HG03060 (cell line): ENCODE data around the gene DUSP7.

ENCODE experiments used
- ATAC-seq: cut with Tn5 transposase; IDR thresholded peaks from one replicate; pipeline ENCODE4 v1.9.1; 2021; ENCODE audit warnings: low read depth, moderate number of reproducible peaks; ENCODE audit not compliant: unreplicated experiment

The DUSP7 gene

DNA sequence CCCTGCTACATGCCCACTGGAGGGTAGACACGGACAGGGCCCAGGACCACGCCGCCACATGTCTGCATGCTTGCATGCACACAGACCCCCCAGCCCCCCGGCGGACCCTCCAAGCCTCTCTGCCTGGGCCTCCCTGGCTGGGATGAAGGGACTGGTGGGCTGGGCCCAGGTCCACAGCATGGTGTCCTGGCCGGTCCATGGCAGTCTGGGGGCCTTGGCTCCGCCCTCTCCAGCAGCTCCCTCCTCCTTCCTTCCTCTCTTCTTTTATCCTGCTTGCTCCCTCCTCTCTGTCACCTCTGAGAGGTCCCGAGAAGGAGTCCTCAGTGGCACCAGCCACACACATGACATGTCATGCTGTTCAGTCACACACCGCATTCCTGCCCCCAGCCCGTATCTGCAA lies 24.5 kb downstream of the DUSP7 start:
- no peak for ATAC-seq

DNA sequence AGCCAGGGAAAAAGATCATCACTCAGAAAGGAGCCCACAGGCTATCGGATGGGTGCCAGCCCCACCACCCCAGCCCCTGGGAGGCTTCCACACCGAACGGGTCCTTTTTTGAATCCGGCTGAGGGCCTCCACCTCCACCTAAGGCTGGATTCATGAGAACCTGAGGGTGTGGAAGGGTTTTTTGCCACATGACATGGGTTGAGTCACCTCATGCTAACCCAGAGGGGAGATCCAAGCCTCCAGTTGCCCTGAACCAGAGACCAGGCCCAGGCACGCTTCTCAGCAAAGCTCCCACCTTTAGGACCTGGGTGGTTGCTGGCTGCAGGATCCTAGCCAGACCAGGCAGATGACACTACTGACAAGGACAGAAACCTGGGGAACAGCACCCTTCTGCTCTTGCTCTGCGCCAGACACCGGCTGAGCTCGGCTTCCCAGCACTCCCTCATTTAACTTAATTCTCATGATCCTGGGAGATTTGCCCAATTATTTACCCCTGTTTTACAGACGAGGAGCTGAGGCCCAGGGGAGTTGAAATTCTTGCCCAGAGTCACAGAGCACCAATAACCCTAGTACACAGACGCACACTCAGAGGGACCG lies 25.6 kb downstream of the DUSP7 start:
- ATAC-seq: no peak

DNA sequence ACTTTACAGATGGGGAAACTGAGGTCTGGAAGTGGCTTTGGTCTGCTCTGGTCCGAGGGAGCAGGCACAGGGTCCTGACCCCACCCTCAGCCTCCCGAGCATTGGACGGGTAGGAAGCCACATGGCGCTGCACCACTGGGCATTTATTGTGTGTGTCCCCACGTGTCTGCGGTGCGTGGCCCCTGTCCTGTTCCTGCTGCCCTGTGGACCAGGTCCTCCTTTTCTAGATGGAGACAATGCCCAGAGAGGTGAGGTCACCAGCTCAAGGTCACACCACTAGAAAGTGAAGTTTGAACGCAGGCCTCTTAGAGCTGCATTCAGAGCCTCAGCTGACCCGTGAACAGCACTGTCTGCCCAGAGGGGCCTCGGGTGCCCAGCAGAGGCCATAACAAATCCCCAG lies 26.8 kb downstream of the DUSP7 start:
- no peak for ATAC-seq

DNA sequence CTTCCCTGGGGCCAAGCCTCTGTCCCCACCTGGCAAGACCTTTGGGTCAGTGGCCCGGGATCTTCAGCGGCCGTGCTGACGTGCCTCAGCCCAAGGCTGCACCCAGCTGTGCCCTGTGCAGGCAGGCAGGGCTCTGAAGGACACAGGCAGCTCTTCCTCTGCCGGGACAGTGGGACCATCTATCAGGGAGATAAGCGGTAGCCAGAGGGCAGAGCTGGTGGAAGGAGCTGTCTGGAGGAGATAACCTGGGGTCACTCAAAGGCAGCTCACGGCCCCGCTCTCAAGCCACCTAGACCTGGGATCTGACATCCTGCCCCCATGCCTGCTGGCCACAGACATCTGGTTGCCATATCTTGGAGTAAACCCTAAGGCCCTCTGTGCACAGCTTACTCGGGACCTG lies 27.3 kb downstream of the DUSP7 start:
- no peak for ATAC-seq

DNA sequence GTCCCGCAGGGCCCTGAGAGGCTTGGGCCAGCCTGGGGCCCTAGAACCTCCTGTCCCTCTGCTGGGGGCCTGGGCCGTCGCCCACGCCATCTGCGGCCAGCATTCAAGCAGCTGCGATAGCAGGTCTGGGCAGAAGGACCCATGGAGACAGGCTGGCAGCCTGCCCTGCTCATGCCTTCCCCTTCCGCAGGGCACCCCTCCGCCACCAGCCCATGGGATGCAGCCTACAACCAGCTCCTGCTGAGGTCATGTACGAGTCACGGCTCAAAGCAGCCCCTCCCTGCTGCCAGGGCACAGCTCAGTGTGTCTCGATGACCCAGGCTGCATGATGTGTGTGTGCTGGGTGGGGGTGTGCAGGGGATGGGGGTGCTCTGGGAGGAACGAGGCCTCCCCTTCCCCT lies 27.8 kb downstream of the DUSP7 start:
- ATAC-seq: no peak

DNA sequence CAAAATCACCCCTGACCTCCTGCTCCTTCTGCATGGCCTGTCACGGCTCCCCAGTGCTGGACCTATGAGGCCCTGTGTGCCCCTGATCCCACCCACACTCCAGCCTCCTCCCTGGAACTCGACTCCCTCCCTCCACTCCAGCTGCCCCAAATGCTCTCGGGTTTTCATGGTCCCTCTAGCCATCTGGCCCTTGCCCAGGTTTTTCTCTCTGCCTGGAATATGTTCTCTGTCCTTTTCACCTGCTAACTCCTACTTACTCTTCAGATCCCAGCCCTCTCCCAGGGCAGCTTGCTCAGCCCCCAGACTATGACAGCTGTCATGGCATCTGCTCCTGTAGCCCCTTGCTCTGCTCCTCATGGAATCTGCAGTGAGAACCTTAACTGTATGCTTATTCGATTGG lies 30.3 kb downstream of the DUSP7 start:
- ATAC-seq: no peak

DNA sequence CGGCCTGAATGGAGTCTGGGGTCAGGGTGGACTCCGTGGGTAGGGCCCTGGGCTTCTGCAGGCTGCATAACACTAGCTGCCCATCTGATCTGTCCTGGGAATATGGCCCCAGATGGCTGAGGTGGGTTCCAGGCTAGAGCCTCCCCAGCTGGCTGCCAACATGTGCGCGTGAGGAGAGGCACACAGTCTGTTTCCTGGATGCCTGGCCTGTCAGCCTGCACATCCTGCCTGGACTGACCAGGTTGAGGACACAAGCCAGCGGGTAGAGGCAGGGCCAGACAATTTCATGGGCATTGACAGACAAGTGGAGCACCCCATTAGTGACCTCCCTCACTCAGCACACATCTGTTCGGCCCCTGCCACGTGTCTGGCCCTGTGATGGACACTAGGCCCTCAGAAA lies 30.9 kb downstream of the DUSP7 start:
- ATAC-seq: no peak

DNA sequence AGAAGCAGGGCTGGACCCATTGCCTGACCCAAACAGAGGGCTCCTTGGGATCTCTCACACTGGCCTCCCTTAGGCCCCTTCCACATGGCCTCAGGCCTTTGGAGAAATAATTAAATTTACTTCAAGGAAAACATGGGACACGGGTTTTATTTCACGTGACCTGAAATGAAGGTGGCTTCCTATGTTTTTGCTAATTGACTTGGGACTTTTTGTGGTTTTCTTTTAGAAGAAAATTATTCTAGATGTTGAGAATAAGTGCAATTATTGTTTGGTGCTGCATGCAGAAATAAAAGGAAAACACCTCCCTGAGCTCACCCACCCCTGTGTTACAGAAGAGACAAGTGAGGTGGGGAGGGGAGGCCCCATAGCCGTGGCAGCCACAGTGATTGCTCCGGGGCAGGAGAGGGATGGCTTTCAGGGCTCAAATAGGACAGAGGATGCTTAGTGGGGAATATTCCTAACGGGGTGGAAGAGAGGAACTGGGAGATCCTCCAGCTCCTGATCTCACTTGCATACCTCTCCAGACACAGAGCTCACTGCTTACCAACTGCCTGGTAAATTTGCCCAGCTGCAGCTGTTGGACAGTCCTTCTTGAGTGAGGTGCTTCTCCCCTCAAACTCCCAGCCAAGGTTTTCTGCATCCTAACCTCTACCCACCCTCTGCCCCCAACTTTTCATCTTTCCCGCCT lies 31.5 kb downstream of the DUSP7 start:
- ATAC-seq: no peak

DNA sequence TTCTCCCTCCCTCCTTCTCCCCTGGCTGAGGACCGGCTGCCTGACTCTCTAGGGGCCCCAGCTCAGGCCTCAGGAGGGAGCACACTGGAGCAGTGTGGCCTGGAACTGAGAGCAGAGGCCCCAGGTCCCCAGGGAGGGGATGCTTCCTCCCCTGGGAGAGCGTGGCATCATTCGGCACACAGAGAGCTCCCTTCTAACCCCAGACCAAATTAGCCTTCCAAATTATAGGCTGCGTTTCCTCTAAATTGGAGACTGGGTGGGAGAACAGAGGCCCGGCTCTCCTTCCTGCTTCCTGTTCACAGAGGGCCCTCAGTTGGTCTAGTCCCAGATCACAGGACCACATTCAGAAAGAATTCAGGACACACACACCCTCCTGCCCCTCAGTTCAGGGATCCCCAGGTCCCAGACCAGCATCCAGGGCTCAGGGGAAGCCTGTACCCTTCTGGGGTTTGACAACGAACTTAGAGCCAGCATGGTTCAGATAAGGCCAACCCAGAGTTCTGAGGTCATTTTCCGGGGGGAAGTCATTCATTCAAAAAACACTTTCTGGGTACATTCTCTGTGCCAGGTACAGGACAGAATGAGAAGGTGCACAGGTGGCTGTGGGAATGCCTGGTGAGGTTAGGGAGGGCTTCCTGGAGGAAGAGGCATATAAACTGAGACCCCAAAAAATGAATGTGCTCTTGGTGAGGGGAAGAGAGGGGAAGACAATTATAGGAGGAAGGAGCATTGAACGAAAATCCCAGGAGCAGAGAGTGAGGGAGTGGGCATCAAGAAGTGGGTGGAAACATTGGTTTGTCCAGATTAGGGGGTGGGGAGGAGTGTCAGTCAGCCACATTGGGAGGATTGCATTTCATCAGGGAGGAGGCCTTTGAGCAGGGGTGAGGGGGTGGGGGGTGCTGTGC lies 32.3 kb downstream of the DUSP7 start:
- no peak for ATAC-seq

DNA sequence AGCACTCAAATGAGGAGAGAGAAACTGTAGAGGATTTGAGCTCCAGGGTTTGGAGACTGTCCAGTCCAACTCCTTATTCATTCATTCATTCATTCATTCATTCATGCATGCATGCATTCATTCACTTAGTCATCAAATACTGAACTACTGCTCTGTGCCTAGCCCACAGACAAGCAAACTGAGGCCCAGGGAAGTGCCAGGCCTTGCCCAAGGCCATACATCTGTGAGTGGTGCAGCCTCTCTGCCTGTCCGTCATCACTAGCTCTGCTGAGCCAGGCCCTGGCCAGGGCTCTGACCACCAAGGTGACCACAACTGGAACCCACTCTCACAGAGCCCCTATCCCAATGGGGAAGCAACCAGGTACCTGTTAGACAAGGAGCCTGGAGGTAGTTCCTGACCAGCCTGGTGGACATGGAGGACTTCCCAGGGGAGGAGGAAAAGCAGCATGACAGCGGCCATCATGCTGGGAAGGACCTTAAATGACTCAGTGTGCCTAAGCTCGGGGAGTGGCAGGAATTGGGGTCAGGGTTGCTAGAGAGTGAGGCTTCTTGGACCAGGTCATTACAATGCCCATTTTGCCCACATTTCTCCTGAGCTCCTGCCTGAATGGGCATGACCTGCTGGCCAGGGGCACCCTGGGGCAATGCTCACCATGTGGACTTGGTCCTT lies 33.1 kb downstream of the DUSP7 start:
- no peak for ATAC-seq

DNA sequence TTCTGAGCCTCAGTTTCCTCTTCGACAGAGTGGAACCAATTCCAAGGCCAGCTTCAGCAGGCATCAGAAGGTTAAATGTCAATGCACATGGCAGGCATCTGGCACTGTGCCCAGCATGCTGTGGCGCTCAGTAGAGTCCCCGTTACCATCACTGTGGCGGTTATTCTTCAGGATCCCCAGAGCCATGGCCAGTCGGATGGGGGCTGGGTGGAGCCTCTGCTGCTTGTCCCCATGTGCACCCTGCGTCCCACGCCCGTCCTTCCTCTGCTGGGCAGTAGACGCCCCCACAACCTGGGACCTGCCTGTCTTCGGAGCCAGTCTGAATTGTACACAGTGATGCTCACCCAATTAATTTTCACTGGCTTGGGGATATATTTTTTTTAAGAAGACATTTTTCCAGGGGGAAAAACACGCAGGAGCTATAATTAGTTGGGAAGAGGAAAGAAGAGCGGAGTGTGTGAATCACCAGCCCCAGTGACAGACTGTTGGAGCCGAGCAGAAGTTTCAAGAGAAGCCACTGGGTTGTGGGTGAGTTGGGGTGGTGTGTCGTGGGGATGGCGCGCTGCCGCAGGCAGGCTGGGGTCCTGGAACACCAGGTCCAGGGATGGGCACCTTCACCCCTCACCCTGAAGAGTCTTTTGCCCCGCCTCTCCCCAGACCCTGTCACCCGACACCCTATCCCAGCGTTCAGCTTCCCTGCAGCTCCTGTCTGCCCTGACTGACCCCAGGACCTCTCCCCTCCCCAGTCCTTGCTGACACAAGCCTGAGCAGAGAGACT lies 33.9 kb downstream of the DUSP7 start:
- no peak for ATAC-seq

DNA sequence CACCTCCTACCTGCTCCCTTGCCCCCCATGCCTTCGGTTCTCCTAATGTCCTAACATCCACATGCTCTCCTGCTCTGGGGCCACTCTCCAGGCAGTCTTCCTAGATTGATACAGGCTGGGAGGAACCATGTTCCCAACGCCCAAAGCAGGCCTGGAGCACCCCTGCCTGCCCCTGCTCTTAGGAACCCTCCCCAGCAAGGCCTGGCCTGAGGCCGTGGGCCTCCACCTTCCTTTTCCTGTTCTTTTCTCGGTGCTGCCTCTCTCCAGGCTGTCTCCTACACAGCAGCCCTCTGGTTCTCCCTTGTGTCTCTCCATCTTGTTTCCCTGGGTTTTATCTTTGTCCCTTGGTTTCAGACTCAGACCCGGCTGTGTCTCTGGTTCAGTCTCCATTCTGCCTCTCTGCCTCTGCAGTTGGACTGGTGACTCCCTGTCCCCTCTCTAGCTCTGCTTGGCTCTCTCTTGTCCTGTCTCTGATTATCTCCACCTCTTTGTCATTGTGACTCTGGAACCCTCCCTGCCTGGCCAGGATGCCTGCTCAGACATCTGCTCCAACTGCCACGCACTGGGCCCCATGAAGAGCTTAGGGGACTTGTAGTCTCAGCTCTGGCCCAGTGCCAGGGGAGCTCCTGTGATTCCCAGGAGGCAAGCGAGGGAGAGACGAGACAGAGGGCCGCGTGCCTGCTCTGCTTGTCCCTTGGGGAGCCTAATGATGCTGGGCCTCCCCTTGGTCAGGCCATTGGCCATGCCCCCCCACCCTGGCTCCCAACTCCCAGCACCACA lies 34.7 kb downstream of the DUSP7 start:
- no peak for ATAC-seq

DNA sequence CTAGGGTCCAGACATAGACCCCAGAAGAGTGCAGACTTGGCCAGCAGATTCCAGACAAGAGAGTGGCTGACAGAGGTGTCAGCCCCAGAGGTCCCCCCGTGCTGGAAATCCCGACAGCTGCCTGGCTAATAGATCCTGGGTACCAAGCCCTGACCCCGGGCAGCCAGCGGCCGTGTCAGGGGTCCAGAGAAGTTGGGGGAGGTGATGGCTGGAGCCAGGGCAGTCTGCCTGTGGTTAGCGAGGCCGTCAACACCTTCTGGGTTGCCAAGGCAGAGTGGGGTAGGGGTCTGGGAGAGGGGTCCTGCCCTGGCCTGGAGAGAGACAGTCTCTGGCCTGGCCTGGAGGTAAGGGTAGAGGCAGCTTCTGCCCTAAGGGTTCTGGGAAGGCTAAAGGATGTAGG lies 35.6 kb downstream of the DUSP7 start:
- ATAC-seq: no peak

DNA sequence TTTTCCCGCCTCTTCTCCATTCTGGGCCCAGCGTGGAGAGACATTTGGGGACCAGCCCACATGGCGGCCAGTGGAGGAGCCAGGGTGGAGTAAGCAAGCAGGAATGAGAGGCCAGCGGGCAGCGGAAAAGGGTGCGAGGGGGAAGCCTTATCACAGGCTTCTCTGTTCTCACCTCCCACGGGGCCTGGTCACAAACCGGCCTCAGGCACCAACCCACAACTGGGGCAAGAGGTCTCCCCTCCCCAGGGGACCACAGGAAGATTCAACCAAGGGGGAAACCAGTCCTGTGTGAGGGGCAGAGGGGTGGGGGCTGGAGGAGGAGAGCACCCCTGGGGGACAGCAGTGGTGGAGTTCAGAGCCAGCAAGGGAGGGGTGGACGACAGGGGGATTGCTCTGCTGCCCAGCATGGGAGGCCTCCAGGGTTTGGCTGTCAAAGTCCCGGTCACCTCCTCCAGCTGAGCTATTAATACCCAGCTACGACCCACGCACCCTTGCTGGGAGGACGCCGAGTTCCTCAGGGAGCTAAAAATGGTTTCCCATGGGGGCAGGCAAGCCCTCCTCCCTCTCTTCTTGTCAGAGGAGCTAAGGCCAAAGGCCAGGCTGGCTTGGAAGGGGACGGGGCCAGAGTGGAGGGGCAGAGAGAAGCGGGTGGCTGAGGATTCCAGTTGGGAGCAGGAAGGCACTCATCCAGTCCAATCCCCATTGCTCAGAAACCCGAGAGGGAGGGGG lies 36.9 kb downstream of the DUSP7 start:
- ATAC-seq: no peak

DNA sequence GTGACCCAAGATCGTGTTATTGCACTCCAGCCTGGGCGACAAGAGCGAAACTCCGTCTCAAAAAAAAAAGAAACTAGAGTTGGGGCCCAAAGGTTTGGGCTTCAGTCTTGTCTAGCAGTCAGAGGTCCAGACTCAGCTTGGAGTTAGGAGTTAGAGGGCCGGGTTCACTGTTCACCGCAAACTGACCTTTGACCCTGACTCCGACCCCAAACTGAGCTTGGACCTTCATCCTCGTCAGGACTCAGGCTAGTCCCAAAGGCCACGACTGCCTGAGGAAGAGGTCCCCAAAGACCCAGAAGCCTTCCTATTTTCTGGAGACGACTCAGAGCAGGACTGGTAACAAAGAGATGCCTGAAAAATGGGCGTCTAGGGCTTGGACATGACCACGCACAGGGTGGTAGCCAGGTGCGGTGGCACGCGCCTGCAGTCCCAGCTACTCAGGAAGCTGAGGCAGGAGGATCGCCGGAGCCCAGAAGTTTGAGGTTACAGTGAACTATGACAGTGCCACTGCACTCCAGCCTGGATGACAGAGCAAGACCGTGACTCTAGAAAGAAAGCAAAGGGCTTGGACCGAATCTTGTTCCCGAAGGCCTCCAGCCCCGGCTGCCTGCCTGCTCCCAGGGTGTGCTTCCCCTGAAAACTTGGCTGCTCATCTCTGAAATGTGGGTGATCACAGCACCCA lies 37.9 kb downstream of the DUSP7 start:
- no peak for ATAC-seq

DNA sequence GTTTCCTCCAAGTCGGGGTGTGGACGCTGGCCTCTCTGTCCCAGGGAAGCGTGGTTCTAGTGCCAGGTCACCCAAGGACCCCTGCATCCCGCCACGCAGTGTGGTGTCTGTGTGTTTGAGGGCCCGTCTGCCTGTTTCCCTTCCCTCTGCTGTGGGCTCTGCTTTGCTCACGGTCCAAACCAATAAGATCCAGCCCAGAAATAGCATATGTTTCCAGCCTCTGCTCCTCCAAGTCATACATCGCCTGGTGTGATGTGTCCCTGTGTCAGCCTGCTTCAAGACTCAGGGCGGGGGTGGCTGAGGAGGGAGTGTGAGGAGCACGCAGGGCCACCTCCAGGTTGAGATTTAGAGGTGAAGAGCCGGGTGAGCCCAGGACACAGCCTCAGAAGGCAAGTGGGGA lies 38.8 kb downstream of the DUSP7 start:
- ATAC-seq: no peak

DNA sequence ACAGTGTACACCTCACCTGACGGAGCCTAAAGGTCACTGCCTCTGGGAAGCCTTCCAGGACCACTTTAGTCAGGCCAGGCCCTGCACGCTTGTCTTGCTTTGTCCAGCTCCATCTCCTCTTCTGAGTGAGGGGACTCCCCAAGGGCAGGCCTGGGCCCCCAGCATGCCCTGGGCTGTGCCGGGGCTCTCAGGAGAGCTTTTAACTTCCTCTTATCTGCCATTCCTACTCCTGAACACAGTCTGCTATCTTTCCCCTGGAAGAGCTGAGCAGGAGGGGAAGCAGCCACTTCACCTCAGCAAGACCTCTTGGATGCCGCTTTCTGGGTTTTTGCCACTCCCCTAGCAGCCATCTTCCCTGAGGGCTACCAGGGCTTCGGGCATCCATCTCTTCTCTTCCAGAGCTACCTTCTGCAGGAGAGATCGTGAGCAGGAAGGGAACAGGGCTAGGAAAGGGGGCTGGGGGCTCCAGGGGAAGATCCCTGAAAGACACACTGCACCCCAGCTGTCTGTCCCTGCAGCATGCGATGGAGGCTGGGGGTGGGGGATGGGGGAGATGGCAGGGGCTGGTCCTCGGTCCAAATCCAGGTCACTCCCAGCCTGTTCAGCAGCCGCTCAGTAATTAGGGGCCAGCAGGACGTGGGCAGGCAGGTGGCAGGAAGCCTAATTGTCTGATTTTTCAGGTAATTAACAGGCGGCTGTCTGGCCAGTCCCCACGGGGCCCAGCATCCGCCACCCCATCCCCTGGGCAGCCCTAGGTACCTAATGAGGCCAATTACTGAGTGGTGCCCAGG lies 40.7 kb downstream of the DUSP7 start:
- no peak for ATAC-seq

DNA sequence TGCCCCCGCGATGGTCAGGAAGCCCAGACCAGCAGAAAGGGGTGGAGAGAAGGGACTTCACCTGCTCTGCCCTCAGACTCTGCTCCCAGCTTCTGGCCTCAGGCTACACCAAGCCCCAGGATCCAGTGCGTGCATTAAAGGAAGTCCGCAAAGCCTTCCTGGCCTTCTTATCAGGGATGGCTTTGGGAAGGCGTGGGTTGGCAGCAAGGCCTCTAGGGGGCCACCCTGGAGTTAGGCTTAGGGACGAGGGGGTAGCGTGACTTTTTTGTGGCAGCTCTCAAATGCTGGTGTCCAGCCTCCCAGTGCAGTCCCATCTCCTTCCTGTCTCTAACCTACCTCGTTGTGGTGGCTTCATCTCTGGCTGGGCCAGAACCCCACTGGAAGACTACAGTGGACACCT lies 41.8 kb downstream of the DUSP7 start:
- ATAC-seq: no peak
